H1 (cell line): ENCODE results near the gene OR2Y1. TPM values are rescaled to one million over a fixed set of nuclear protein-coding genes. Genes with fewer than 3 reads are reported as not detected.

Experiments used
- CTCF ChIA-PET: fragments of 300-600 bp; sonication (Branson Sonifier 250); formaldehyde crosslinking; loops from one replicate; lab custom pipeline; 2021; ENCODE audit not compliant: partially characterized antibody; lab: Charles Lee
- POLR2A ChIA-PET: fragments of 300-600 bp; sonication (Branson Sonifier 250); formaldehyde crosslinking; loops from one replicate; lab custom pipeline; 2021; ENCODE audit warnings: inconsistent platforms; ENCODE audit not compliant: partially characterized antibody; lab: Charles Lee
- DNase-seq, 2 experiments: peaks; one replicate each; pipeline versions ENCODE4 v3.0.0 to v3.0.0-alpha.2; 2010 to 2022; ENCODE audit warnings: low spot score in 2 of 2, low read depth in 1 of 2, mixed read lengths in 1 of 2
- FAIRE-seq: peaks from 2 replicates; lab custom pipeline; 2011; peaks lifted over from hg19 to GRCh38; lab: Jason Lieb, UNC
- H2AFZ ChIP-seq: 2 replicates; pipeline ENCODE4 v1.8.1; 2012; ENCODE audit warnings: low read length, inconsistent platforms
- H2AK5ac ChIP-seq: 2 replicates; pipeline ENCODE4 v1.6.1; 2013; ENCODE audit warnings: low read depth, low read length
- H2BK120ac ChIP-seq: replicated peaks from 2 replicates; pipeline ENCODE3; 2013; ENCODE audit warnings: low read depth, low read length, inconsistent platforms
- H2BK12ac ChIP-seq: 2 replicates; pipeline ENCODE4 v1.6.1; 2013; ENCODE audit warnings: low read depth, low read length
- H2BK15ac ChIP-seq: 2 replicates; pipeline ENCODE4 v1.6.1; 2013; ENCODE audit warnings: low read length
- H2BK20ac ChIP-seq: 2 replicates; pipeline ENCODE4 v1.6.1; 2013; ENCODE audit warnings: low read length
- H2BK5ac ChIP-seq: 2 replicates; pipeline ENCODE4 v1.6.1; 2013; ENCODE audit warnings: low read depth, low read length
- H3K14ac ChIP-seq: 2 replicates; pipeline ENCODE4 v1.6.1; 2013; ENCODE audit warnings: inconsistent platforms; ENCODE audit not compliant: insufficient read length
- H3K18ac ChIP-seq: 2 replicates; pipeline ENCODE4 v1.6.1; 2013; ENCODE audit warnings: low read length; ENCODE audit errors: extremely low read depth
- H3K23ac ChIP-seq: 2 replicates; pipeline ENCODE4 v1.6.1; 2013; ENCODE audit warnings: inconsistent platforms; ENCODE audit not compliant: insufficient read length
- H3K23me2 ChIP-seq: 2 replicates; pipeline ENCODE4 v1.6.1; 2013; ENCODE audit warnings: low read depth, low read length
- H3K27ac ChIP-seq: 2 replicates; pipeline ENCODE4 v1.6.1; 2011; ENCODE audit warnings: low read depth, low read length, inconsistent platforms
- H3K27me3 ChIP-seq, 4 experiments: replicated peaks in 1 of 4; 1 replicate in 1 of 4; 2 replicates in 3 of 4; pipeline versions ENCODE4 v1.6.1 to v1.8.1; 2011 to 2013; ENCODE audit warnings: low read length in 3 of 4, mild to moderate bottlenecking in 3 of 4, inconsistent platforms in 2 of 4, mixed read lengths in 2 of 4, moderate library complexity in 1 of 4; ENCODE audit not compliant: control insufficient read depth in 3 of 4, insufficient read depth in 3 of 4; ENCODE audit errors: extremely low read depth in 1 of 4
- H3K36me3 ChIP-seq, 4 experiments: 2 replicates each; pipeline versions ENCODE4 v1.6.1 to v1.8.1; 2011 to 2013; ENCODE audit warnings: mild to moderate bottlenecking in 4 of 4, low read length in 3 of 4, moderate library complexity in 2 of 4, control low read depth in 1 of 4, inconsistent platforms in 1 of 4; ENCODE audit not compliant: insufficient read depth in 4 of 4, control insufficient read depth in 2 of 4
- H3K4ac ChIP-seq: replicated peaks from 2 replicates; pipeline ENCODE3; 2013; ENCODE audit warnings: low read length, low read depth, mixed read lengths, inconsistent platforms; ENCODE audit not compliant: insufficient read length
- H3K4me1 ChIP-seq, 4 experiments: replicated peaks in 1 of 4; 1 replicate in 1 of 4; 2 replicates in 3 of 4; pipeline versions ENCODE4 v1.6.1 to v1.8.1; 2011 to 2013; ENCODE audit warnings: low read length in 3 of 4, inconsistent platforms in 2 of 4, mixed read lengths in 1 of 4; ENCODE audit not compliant: insufficient read depth in 4 of 4, control insufficient read depth in 3 of 4
- H3K4me2 ChIP-seq, 2 experiments: 2 replicates each; pipeline versions ENCODE4 v1.6.1 to v1.8.1; 2011 to 2013; ENCODE audit warnings: low read depth in 2 of 2, low read length in 2 of 2, control low read depth in 1 of 2, inconsistent platforms in 1 of 2, mild to moderate bottlenecking in 1 of 2; ENCODE audit not compliant: insufficient read depth in 1 of 2
- H3K4me3 ChIP-seq, 4 experiments: fragments of 200-600, 300-600 bp in 1 of 4; sonication (generic), shearing (Covaris generic), sonication (Bioruptor Twin) in 1 of 4; 2 replicates each; pipeline versions ENCODE4 v1.5.1 to v1.8.1; 2011 to 2016; ENCODE audit warnings: low read length in 4 of 4, low read depth in 3 of 4, control low read depth in 2 of 4, inconsistent platforms in 2 of 4, mild to moderate bottlenecking in 2 of 4, mixed read lengths in 1 of 4, moderate library complexity in 1 of 4; ENCODE audit not compliant: insufficient read depth in 2 of 4; ENCODE audit errors: extremely low read depth in 1 of 4
- H3K56ac ChIP-seq: replicated peaks from 2 replicates; pipeline ENCODE3; 2013; ENCODE audit warnings: low read depth, mild to moderate bottlenecking, mixed read lengths, low read length, inconsistent platforms; ENCODE audit not compliant: insufficient read length
- H3K79me1 ChIP-seq: 2 replicates; pipeline ENCODE4 v1.6.1; 2013; ENCODE audit warnings: low read depth, low read length, control low read depth
- H3K79me2 ChIP-seq, 2 experiments: 2 replicates each; pipeline versions ENCODE4 v1.6.1 to v1.8.1; 2012 to 2013; ENCODE audit warnings: low read length in 2 of 2, mild to moderate bottlenecking in 2 of 2, inconsistent platforms in 1 of 2; ENCODE audit not compliant: insufficient read depth in 2 of 2, control insufficient read depth in 1 of 2
- H3K9ac ChIP-seq, 4 experiments: replicated peaks in 1 of 4; 1 replicate in 1 of 4; 2 replicates in 3 of 4; pipeline versions ENCODE4 v1.6.1 to v1.8.1; 2011 to 2013; ENCODE audit warnings: low read depth in 3 of 4, low read length in 3 of 4, control low read depth in 2 of 4, mild to moderate bottlenecking in 2 of 4, moderate library complexity in 2 of 4, inconsistent platforms in 1 of 4; ENCODE audit errors: extremely low read depth in 1 of 4
- H3K9me3 ChIP-seq, 2 experiments: 2 replicates each; pipeline versions ENCODE4 v1.6.1 to v1.8.1; 2012 to 2013; ENCODE audit warnings: mild to moderate bottlenecking in 2 of 2, moderate library complexity in 2 of 2, control low read depth in 1 of 2, inconsistent platforms in 1 of 2, low read depth in 1 of 2, low read length in 1 of 2, mixed read lengths in 1 of 2; ENCODE audit not compliant: insufficient read depth in 2 of 2
- H4K20me1 ChIP-seq, 2 experiments: replicated peaks in 1 of 2; 2 replicates each; pipeline versions ENCODE3 to v1.8.1; 2011 to 2013; ENCODE audit warnings: inconsistent platforms in 2 of 2, low read length in 2 of 2, mild to moderate bottlenecking in 1 of 2; ENCODE audit not compliant: insufficient read depth in 2 of 2, control insufficient read depth in 1 of 2
- H4K5ac ChIP-seq: 2 replicates; pipeline ENCODE4 v1.6.1; 2013; ENCODE audit warnings: low read length, low read depth, mixed read lengths, inconsistent platforms; ENCODE audit not compliant: insufficient read length
- H4K8ac ChIP-seq: 2 replicates; pipeline ENCODE4 v1.8.0; 2013; ENCODE audit warnings: mild to moderate bottlenecking, moderate library complexity, low read length, inconsistent platforms; ENCODE audit not compliant: insufficient read depth; ENCODE audit errors: extremely low read depth
- H4K91ac ChIP-seq: replicated peaks from 2 replicates; pipeline ENCODE3; 2013; ENCODE audit warnings: low read length, mixed read lengths, inconsistent platforms; ENCODE audit not compliant: insufficient read length
- BACH1 ChIP-seq: IDR thresholded peaks from 2 replicates; pipeline ENCODE4 v1.6.1; 2012; ENCODE audit warnings: low read length, improper control_type of control experiment
- CTCF ChIP-seq, 3 experiments: IDR thresholded peaks; 1 replicate in 2 of 3; 2 replicates in 1 of 3; pipeline versions ENCODE4 v1.5.1 to v1.6.1; 2011; ENCODE audit warnings: low read length in 3 of 3, mild to moderate bottlenecking in 3 of 3, inconsistent platforms in 2 of 3, low read depth in 1 of 3, moderate library complexity in 1 of 3; ENCODE audit not compliant: insufficient read depth in 1 of 3; ENCODE audit errors: control extremely low read depth in 1 of 3
- EGR1 ChIP-seq: IDR thresholded peaks from 2 replicates; pipeline ENCODE4 v1.6.1; 2011; ENCODE audit warnings: low read depth, low read length, borderline replicate concordance
- HDAC2 ChIP-seq, 2 experiments: fragments of 300-600 bp in 1 of 2; sonication (generic) in 1 of 2; IDR thresholded peaks; 2 replicates each; pipeline ENCODE4 v1.6.1; 2011 to 2012; ENCODE audit warnings: low read depth in 2 of 2, low read length in 2 of 2, mild to moderate bottlenecking in 2 of 2, moderate library complexity in 2 of 2, borderline replicate concordance in 1 of 2, inconsistent platforms in 1 of 2
- MAFK ChIP-seq: IDR thresholded peaks from 2 replicates; pipeline ENCODE4 v1.6.1; 2012; ENCODE audit warnings: low read depth, mild to moderate bottlenecking, improper control_type of control experiment, low read length
- MAX ChIP-seq: IDR thresholded peaks from 2 replicates; pipeline ENCODE4 v1.6.1; 2012; ENCODE audit warnings: inconsistent platforms
- POU5F1 ChIP-seq: IDR thresholded peaks from 2 replicates; pipeline ENCODE4 v1.6.1; 2011; ENCODE audit warnings: low read depth, mild to moderate bottlenecking, low read length, moderate library complexity
- RXRA ChIP-seq: IDR thresholded peaks from 2 replicates; pipeline ENCODE4 v1.6.1; 2011; ENCODE audit warnings: low read depth, mild to moderate bottlenecking, low read length, moderate library complexity; ENCODE audit not compliant: insufficient read depth
- SUZ12 ChIP-seq: fragments of 200-600 bp; sonication (generic); IDR thresholded peaks from 2 replicates; pipeline ENCODE4 v1.6.1; 2012; ENCODE audit warnings: mild to moderate bottlenecking, inconsistent platforms, low read length, moderate library complexity, mixed read lengths
- TCF12 ChIP-seq: IDR thresholded peaks from 2 replicates; pipeline ENCODE4 v1.6.1; 2011; ENCODE audit warnings: low read depth, mild to moderate bottlenecking, low read length
- TEAD4 ChIP-seq: IDR thresholded peaks from 2 replicates; pipeline ENCODE4 v1.6.1; 2012; ENCODE audit warnings: low read depth, low read length, inconsistent platforms, mixed read lengths
- YY1 ChIP-seq: IDR thresholded peaks from 2 replicates; pipeline ENCODE4 v1.6.1; 2011; ENCODE audit warnings: low read depth, mild to moderate bottlenecking, low read length
- WGBS, 2 experiments: shearing (Covaris generic) in 1 of 2; methylation state at CpG; one replicate each; pipeline versions ENCODE4 v1.1.6 to v1.1.7; 2013 to 2015; ENCODE audit warnings: low lambda C conversion rate in 2 of 2, mixed read lengths in 2 of 2, inconsistent platforms in 1 of 2, low coverage in 1 of 2, missing lambda C conversion rate in 1 of 2; ENCODE audit not compliant: insufficient replicate concordance in 2 of 2, insufficient coverage in 1 of 2, insufficient read length in 1 of 2; ENCODE audit errors: extremely low coverage in 1 of 2, missing lambda C conversion rate in 1 of 2; 5-methylcytosine and 5-hydroxymethylcytosine counted together
- polyA plus RNA-seq, 7 experiments: library from polyadenylated mRNA; depleted of rRNA in 3 of 7; stranded (reverse) in 5 of 7; unstranded in 2 of 7; fragments of >200 nt in 5 of 7; fragments of 200-250 nt in 2 of 7; gene quantifications; 1 replicate in 5 of 7; 2 replicates in 1 of 7; 4 replicates in 1 of 7; pipeline versions ENCODE4 v1.2.1 to v1.2.3, GENCODE V29; 2011 to 2013; ENCODE audit warnings: missing spikeins in 2 of 7, mixed read lengths in 2 of 7
- total RNA-seq: library from RNA; stranded (reverse); fragmentation: NEBNext Ultra II Directional; extraction: Animal tissue kit (Norgen Biotek cat#: 25700); gene quantifications from 2 replicates; pipeline ENCODE4 v1.2.1, GENCODE V29; 2021

OR2Y1 gene
- total and polyA plus RNA-seq, 2 of the 8 experiments (the other 6 are each of a cell fraction or from before 2014, with no cell fraction given): not detected

GRCh38 chr5:180704362-180704761, 35.5 kb downstream of the OR2Y1 start:
- ChIA-PET POLR2A (no interaction called here), CTCF (interaction anchor here (1.3 to 1.5 kb wide), 2 partner anchors 13 to 14 kb away, joined by 3 read pairs; no protein-coding TSS in a partner anchor)
- H3K23ac ChIP-seq: no peak overlapping the region
- no peaks in the 10 kb centered on the region for H3K27me3 ChIP-seq
- peaks cover 0 to 2% (median 0%) of the 10 kb centered on the region in 4 experiments; a peak in 1 of 7 replicates for H3K4me1 ChIP-seq
- H3K18ac ChIP-seq: no peak overlapping the region
- 47% methylated on average over 2 of the region's 2 CpGs; no CpG with 5 or more reads in 1 of the 2 experiments for WGBS, 2 experiments
- H3K4ac ChIP-seq: no peak overlapping the region
- no peak overlapping the region for H3K4me2 ChIP-seq
- no peak overlapping the region for H2AK5ac ChIP-seq
- no peak overlapping the region for H4K91ac ChIP-seq
- H3K27ac ChIP-seq: no peak overlapping the region
- no peak overlapping the region for H3K56ac ChIP-seq
- no peak overlapping the region for H4K8ac ChIP-seq
- no peaks in the 10 kb centered on the region for H3K79me2 ChIP-seq
- H3K23me2 ChIP-seq: no peaks in the 10 kb centered on the region
- H3K9me3 ChIP-seq: no peaks in the 10 kb centered on the region
- no peak overlapping the region for H3K14ac ChIP-seq
- H3K4me3 ChIP-seq: no peak overlapping the region
- no peaks in the 10 kb centered on the region for H4K20me1 ChIP-seq
- no peak overlapping the region for H4K5ac ChIP-seq
- no peaks in the 10 kb centered on the region for H3K79me1 ChIP-seq
- H2BK15ac ChIP-seq: no peak overlapping the region
- H2BK5ac ChIP-seq: no peak overlapping the region
- no peak overlapping the region for H2BK12ac ChIP-seq
- FAIRE-seq (no peak), DNase-seq (no peak)
- H3K9ac ChIP-seq: no peak overlapping the region
- no peak overlapping the region for H2BK20ac ChIP-seq
- no peak overlapping the region for H2AFZ ChIP-seq
- H3K36me3 ChIP-seq: no peaks in the 10 kb centered on the region
- H2BK120ac ChIP-seq: no peak overlapping the region
- no peak for TF ChIP-seq TCF12
- no peak for TF ChIP-seq SUZ12
- TF ChIP-seq TEAD4: no peak
- TF ChIP-seq BACH1: no peak
- no peak for TF ChIP-seq YY1
- TF ChIP-seq POU5F1: no peak
- no peak for TF ChIP-seq MAFK
- TF ChIP-seq HDAC2 (IDR thresholded peaks at IDR 0.05; ENCODE audit: borderline replicate concordance in 1 of 2, low read depth in 2 of 2, low read length in 2 of 2): no peak
- no peak for TF ChIP-seq RXRA
- TF ChIP-seq MAX: no peak
- no peak for TF ChIP-seq CTCF (IDR thresholded peaks at IDR 0.05; ENCODE audit: control extremely low read depth in 1 of 3, insufficient read depth in 1 of 3, low read depth in 1 of 3, low read length in 3 of 3)
- no peak for TF ChIP-seq EGR1
